K562 (cell line): ENCODE measurements around the gene CD82. TPM values are rescaled to one million over a fixed set of nuclear protein-coding genes. Genes with fewer than 3 reads are reported as not detected.
A peak's percentile ranks its signal among the peaks of the same experiment; 100 is the strongest.

Experiments used
- ATF7 ChIP-seq: fragments of 450-650 bp; IDR thresholded peaks from 2 replicates; pipeline ENCODE4 v1.7.1; 2014; ENCODE audit warnings: mild to moderate bottlenecking, moderate library complexity
- BHLHE40 ChIP-seq: IDR thresholded peaks from 2 replicates; pipeline ENCODE4 v1.6.1; 2011; ENCODE audit warnings: low read length, improper control_type of control experiment
- CBFB ChIP-seq: sonication (generic); formaldehyde crosslinking; IDR thresholded peaks from 2 replicates; pipeline ENCODE4 v1.4.0; 2020; ENCODE audit warnings: mild to moderate bottlenecking, missing genetic modification reagents
- EWSR1 ChIP-seq: fragments of 450-650 bp; IDR thresholded peaks from 2 replicates; pipeline ENCODE4 v1.6.1; 2018; ENCODE audit warnings: borderline replicate concordance, mild to moderate bottlenecking, low read depth, moderate library complexity; ENCODE audit not compliant: partially characterized antibody
- JUN ChIP-seq, 2 experiments: sonication (generic) in 1 of 2; formaldehyde crosslinking in 1 of 2; IDR thresholded peaks; 2 replicates each; pipeline versions ENCODE4 v1.6.1 to v1.8.0; 2012 to 2022; ENCODE audit warnings: borderline replicate concordance in 2 of 2, mild to moderate bottlenecking in 2 of 2, improper control_type of control experiment in 1 of 2, low read depth in 1 of 2, low read length in 1 of 2, missing genetic modification reagents in 1 of 2
- KLF13 ChIP-seq: fragments of 450-650 bp; IDR thresholded peaks from 2 replicates; pipeline ENCODE4 v1.6.1; 2016; ENCODE audit warnings: missing genetic modification characterization, low read depth, mild to moderate bottlenecking, missing compliant biosample characterization, moderate library complexity, borderline replicate concordance
- L3MBTL2 ChIP-seq: fragments of 450-650 bp; IDR thresholded peaks from 2 replicates; pipeline ENCODE4 v1.6.1; 2016; ENCODE audit warnings: mild to moderate bottlenecking, moderate library complexity
- MAZ ChIP-seq, 2 experiments: fragments of 450-650 bp in 1 of 2; sonication (generic) in 1 of 2; formaldehyde crosslinking; IDR thresholded peaks in 1 of 2; conservative IDR thresholded peaks in 1 of 2; 2 replicates each; pipeline versions ENCODE4 v1.4.0 to v1.5.0; 2020; ENCODE audit warnings: mild to moderate bottlenecking in 1 of 2, missing genetic modification reagents in 1 of 2
- MTF1 ChIP-seq: fragments of 250-450 bp; sonication (Bioruptor Pico); IDR thresholded peaks from 2 replicates; pipeline ENCODE4 v1.9.0; 2021; ENCODE audit warnings: moderate library complexity, mild to moderate bottlenecking, inconsistent platforms, borderline replicate concordance
- SP1 ChIP-seq: sonication (generic); formaldehyde crosslinking; IDR thresholded peaks from 2 replicates; pipeline ENCODE4 v1.8.1; 2022; ENCODE audit warnings: mild to moderate bottlenecking, missing genetic modification reagents
- SRSF3 ChIP-seq: fragments of 200-400 bp; formaldehyde crosslinking; IDR thresholded peaks from 2 replicates; pipeline ENCODE4 v1.6.1; 2016; ENCODE audit warnings: mild to moderate bottlenecking, low read length, moderate library complexity; ENCODE audit not compliant: insufficient read depth
- TBP ChIP-seq: optimal IDR thresholded peaks from 2 replicates; pipeline ENCODE3; 2011; ENCODE audit warnings: low read depth, low read length, improper control_type of control experiment
- ZNF212 ChIP-seq: fragments of 450-650 bp; formaldehyde crosslinking; IDR thresholded peaks from 2 replicates; pipeline ENCODE4 v1.4.0; 2020; ENCODE audit warnings: mild to moderate bottlenecking
- ZNF431 ChIP-seq: sonication (generic); formaldehyde crosslinking; IDR thresholded peaks from 2 replicates; pipeline ENCODE4 v1.8.0; 2022; ENCODE audit warnings: mild to moderate bottlenecking, missing genetic modification reagents
- ZNF589 ChIP-seq: fragments of 200-800 bp; sonication (Bioruptor generic); IDR thresholded peaks from 2 replicates; pipeline ENCODE4 v1.6.1; 2016; ENCODE audit warnings: low read depth, missing genetic modification characterization, missing compliant biosample characterization
- ZNF592 ChIP-seq: fragments of 450-650 bp; IDR thresholded peaks from 2 replicates; pipeline ENCODE4 v1.6.1; 2017; ENCODE audit warnings: antibody characterized with exemption, mild to moderate bottlenecking
- ZNF76 ChIP-seq: fragments of 250-450 bp; sonication (Bioruptor Pico); IDR thresholded peaks from 2 replicates; pipeline ENCODE4 v1.4.0; 2020; ENCODE audit warnings: mild to moderate bottlenecking, moderate library complexity, borderline replicate concordance
- polyA plus RNA-seq, 8 experiments: library from polyadenylated mRNA; depleted of rRNA in 4 of 8; stranded (reverse) in 5 of 8; unstranded in 3 of 8; fragments of >200 nt; fragmentation: Nextera tagmentation in 2 of 8; fragmentation: Illumina TruSeq in 1 of 8; extraction: Ambion mirVana in 2 of 8; extraction: Trizol in 1 of 8; gene quantifications; 2 replicates each; pipeline versions ENCODE4 v1.2.1 to v1.2.3, GENCODE V29; 2011 to 2014; ENCODE audit warnings: inconsistent platforms in 1 of 8, missing spikeins in 1 of 8
- total RNA-seq, 7 experiments: library from RNA; depleted of rRNA in 6 of 7; stranded (reverse); fragments of >200 nt in 6 of 7; fragmentation: Illumina TruSeq in 2 of 7; extraction: Trizol in 2 of 7; gene quantifications; 2 replicates each; pipeline versions ENCODE4 v1.2.1 to v1.2.3, GENCODE V29; 2011 to 2021; ENCODE audit warnings: low replicate concordance in 1 of 7
- TF ChIP-seq, protein P1 (sequence below): fragments of 450-650 bp; IDR thresholded peaks from 2 replicates; pipeline ENCODE4 v1.7.0; 2016; ENCODE audit warnings: borderline replicate concordance
- TF ChIP-seq, protein P2 (sequence below): conservative IDR thresholded peaks from 2 replicates; pipeline ENCODE4 v1.6.1; 2011; ENCODE audit warnings: low read depth, mild to moderate bottlenecking, low read length; ENCODE audit not compliant: control insufficient read depth
- TF ChIP-seq, protein P3 (sequence below), 2 experiments: fragments of 450-650 bp in 1 of 2; sonication (generic) in 1 of 2; formaldehyde crosslinking; conservative IDR thresholded peaks; 2 replicates each; pipeline versions ENCODE4 v1.4.0 to v1.8.1; 2020 to 2022; ENCODE audit warnings: mild to moderate bottlenecking in 1 of 2, missing genetic modification reagents in 1 of 2

CD82 gene
- total and polyA plus RNA-seq, 9 of the 15 experiments (the other 6 are each of a cell fraction or from before 2014, with no cell fraction given), result 0.27 to 9.4 (median 3.0) TPM

GRCh38 chr11:44528103-44528502 lies 37.4 kb upstream of the CD82 start (continued):
- TF ChIP-seq, protein P1, sequence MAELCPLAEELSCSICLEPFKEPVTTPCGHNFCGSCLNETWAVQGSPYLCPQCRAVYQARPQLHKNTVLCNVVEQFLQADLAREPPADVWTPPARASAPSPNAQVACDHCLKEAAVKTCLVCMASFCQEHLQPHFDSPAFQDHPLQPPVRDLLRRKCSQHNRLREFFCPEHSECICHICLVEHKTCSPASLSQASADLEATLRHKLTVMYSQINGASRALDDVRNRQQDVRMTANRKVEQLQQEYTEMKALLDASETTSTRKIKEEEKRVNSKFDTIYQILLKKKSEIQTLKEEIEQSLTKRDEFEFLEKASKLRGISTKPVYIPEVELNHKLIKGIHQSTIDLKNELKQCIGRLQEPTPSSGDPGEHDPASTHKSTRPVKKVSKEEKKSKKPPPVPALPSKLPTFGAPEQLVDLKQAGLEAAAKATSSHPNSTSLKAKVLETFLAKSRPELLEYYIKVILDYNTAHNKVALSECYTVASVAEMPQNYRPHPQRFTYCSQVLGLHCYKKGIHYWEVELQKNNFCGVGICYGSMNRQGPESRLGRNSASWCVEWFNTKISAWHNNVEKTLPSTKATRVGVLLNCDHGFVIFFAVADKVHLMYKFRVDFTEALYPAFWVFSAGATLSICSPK, result no peak
- TF ChIP-seq SP1, result no peak
- no peak for TF ChIP-seq SRSF3
- no peak for TF ChIP-seq ZNF589 (CRISPR knock-in tag)
- no peak for TF ChIP-seq MTF1 (CRISPR knock-in tag)
- peak; percentile 20; the same call in 1 of the 2 replicates for TF ChIP-seq L3MBTL2
- TF ChIP-seq, protein P2, sequence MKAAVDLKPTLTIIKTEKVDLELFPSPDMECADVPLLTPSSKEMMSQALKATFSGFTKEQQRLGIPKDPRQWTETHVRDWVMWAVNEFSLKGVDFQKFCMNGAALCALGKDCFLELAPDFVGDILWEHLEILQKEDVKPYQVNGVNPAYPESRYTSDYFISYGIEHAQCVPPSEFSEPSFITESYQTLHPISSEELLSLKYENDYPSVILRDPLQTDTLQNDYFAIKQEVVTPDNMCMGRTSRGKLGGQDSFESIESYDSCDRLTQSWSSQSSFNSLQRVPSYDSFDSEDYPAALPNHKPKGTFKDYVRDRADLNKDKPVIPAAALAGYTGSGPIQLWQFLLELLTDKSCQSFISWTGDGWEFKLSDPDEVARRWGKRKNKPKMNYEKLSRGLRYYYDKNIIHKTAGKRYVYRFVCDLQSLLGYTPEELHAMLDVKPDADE, result no peak
- 0 out of 4 replicates have a peak, but pooled peaks of 1 of the 2 experiments have one; percentile 11 for TF ChIP-seq MAZ (CRISPR knock-in tag; conservative IDR thresholded peaks at IDR 0.05 in 1 of 2, IDR thresholded peaks at IDR 0.05 in 1 of 2)
- no peak for TF ChIP-seq BHLHE40
- no peak for TF ChIP-seq EWSR1
- TF ChIP-seq, protein P3, sequence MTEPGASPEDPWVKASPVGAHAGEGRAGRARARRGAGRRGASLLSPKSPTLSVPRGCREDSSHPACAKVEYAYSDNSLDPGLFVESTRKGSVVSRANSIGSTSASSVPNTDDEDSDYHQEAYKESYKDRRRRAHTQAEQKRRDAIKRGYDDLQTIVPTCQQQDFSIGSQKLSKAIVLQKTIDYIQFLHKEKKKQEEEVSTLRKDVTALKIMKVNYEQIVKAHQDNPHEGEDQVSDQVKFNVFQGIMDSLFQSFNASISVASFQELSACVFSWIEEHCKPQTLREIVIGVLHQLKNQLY (CRISPR knock-in tag; conservative IDR thresholded peaks at IDR 0.05), result no peak
- TF ChIP-seq ZNF592, result peak; percentile 81
- no peak for TF ChIP-seq ZNF76 (CRISPR knock-in tag)
- no peak for TF ChIP-seq KLF13 (tag)
- TF ChIP-seq ATF7, result peak; percentile 25; the same call in 1 of the 2 replicates
- no peak for TF ChIP-seq TBP
- peak; percentile 51; the same call in 1 of the 2 replicates for TF ChIP-seq JUN (IDR thresholded peaks at IDR 0.05; ENCODE audit: borderline replicate concordance, low read depth, low read length)
- TF ChIP-seq JUN (CRISPR knock-in tag; IDR thresholded peaks at IDR 0.05; ENCODE audit: borderline replicate concordance), result no peak
- TF ChIP-seq ZNF212 (CRISPR knock-in tag), result no peak
- no peak for TF ChIP-seq ZNF431 (CRISPR knock-in tag)
- no peak for TF ChIP-seq CBFB
